Upper lobe of left lung (tissue), 4 donors: Measurements from ENCODE around the gene TIMM29.

Experiments used
- CTCF ChIP-seq, 6 experiments: fragments of 450-650 bp in 4 of 6; fragments of 200-600 bp in 2 of 6; sonication (generic) in 2 of 6; IDR thresholded peaks; one replicate each; pipeline ENCODE4 v1.5.1; 2016 to 2019; ENCODE audit warnings: antibody characterized with exemption in 6 of 6
- EP300 ChIP-seq, 4 donors: sonication (generic); formaldehyde crosslinking; IDR thresholded peaks; one replicate each; pipeline ENCODE4 v1.5.1; 2017; ENCODE audit warnings: antibody characterized with exemption in 4 of 4, control low read depth in 2 of 4
- POLR2A ChIP-seq, 4 donors: fragments of 450-650 bp; IDR thresholded peaks; one replicate each; pipeline ENCODE4 v1.5.1; 2016 to 2017; ENCODE audit warnings: antibody characterized with exemption in 4 of 4, mild to moderate bottlenecking in 2 of 4
- POLR2AphosphoS5 ChIP-seq, 2 donors: sonication (generic); formaldehyde crosslinking; IDR thresholded peaks; one replicate each; pipeline ENCODE4 v1.5.1; 2017; ENCODE audit warnings: antibody characterized with exemption in 2 of 2

GRCh38 chr19:10911579-10912363, 16.8 kb upstream of the TIMM29 start:
- no peak for TF ChIP-seq CTCF (IDR thresholded peaks at IDR 0.05)
- no peak for TF ChIP-seq POLR2AphosphoS5 (IDR thresholded peaks at IDR 0.05)
- no peak for TF ChIP-seq POLR2A (IDR thresholded peaks at IDR 0.05)
- no peak for TF ChIP-seq EP300 (IDR thresholded peaks at IDR 0.05)
